HG02623 (cell line): ENCODE measurements around the gene PIK3R6.

ENCODE experiments used
- ATAC-seq: cut with Tn5 transposase; IDR thresholded peaks from one replicate; pipeline ENCODE4 v1.9.1; 2021; ENCODE audit warnings: moderate library complexity; ENCODE audit not compliant: unreplicated experiment

The PIK3R6 gene

GRCh38 chr17:8867361-8867981, at the start of gene PIK3R6:
TSS of gene PIK3R6 (minus strand) at chr17:8867674. CDS start at chr17:8849794, 17,880 bp downstream.
- no peak for ATAC-seq

- ATAC-seq = no peak
These were observed 49.0 kb upstream of the PIK3R6 start for GRCh38 chr17:8916466-8916865.

GRCh38 chr17:8914554-8914953, 47.1 kb upstream of the PIK3R6 start:
- ATAC-seq = no peak

GRCh38 chr17:8913879-8914278, 46.4 kb upstream of the PIK3R6 start:
- ATAC-seq = no peak

GRCh38 chr17:8913091-8913490, 45.6 kb upstream of the PIK3R6 start:
- ATAC-seq = no peak

GRCh38 chr17:8912084-8912981, 44.9 kb upstream of the PIK3R6 start:
- ATAC-seq = no peak

- ATAC-seq = no peak
These were observed 43.6 kb upstream of the PIK3R6 start for GRCh38 chr17:8910969-8911604.

- no peak for ATAC-seq
These were observed 42.3 kb upstream of the PIK3R6 start for GRCh38 chr17:8909586-8910270.

- no peak for ATAC-seq
These were observed 37.9 kb upstream of the PIK3R6 start for GRCh38 chr17:8905331-8905730.

- ATAC-seq = no peak
These were observed 37.2 kb upstream of the PIK3R6 start for GRCh38 chr17:8904686-8905085.

- ATAC-seq = no peak
These were observed 36.7 kb upstream of the PIK3R6 start for GRCh38 chr17:8904201-8904600.

- ATAC-seq = peak; percentile 61
These were observed 33.4 kb upstream of the PIK3R6 start for GRCh38 chr17:8900626-8901585.

GRCh38 chr17:8900207-8900606, 32.7 kb upstream of the PIK3R6 start:
- ATAC-seq = no peak

GRCh38 chr17:8898636-8899035, 31.2 kb upstream of the PIK3R6 start:
- no peak for ATAC-seq

GRCh38 chr17:8898126-8898525, 30.7 kb upstream of the PIK3R6 start:
- ATAC-seq = no peak

GRCh38 chr17:8896641-8897635, 29.5 kb upstream of the PIK3R6 start:
- ATAC-seq = no peak

GRCh38 chr17:8896087-8896486, 28.6 kb upstream of the PIK3R6 start:
- no peak for ATAC-seq

- ATAC-seq = no peak
These were observed 27.5 kb upstream of the PIK3R6 start for GRCh38 chr17:8894673-8895578.
